GM12873 (cell line): Measurements from ENCODE around the gene SIRPD.

Experiments
- CTCF ChIP-seq: IDR thresholded peaks from 2 replicates; pipeline ENCODE4 v1.5.1; 2012; ENCODE audit warnings: low read depth, mild to moderate bottlenecking, moderate library complexity, low read length, control low read depth; ENCODE audit not compliant: insufficient read depth; ENCODE audit errors: missing control alignments

SIRPD gene

GRCh38 chr20:1576641-1577040, 19.1 kb upstream of the SIRPD start:
- no peak for TF ChIP-seq CTCF

GRCh38 chr20:1569415-1569881, 11.9 kb upstream of the SIRPD start:
- no peak for TF ChIP-seq CTCF

- TF ChIP-seq CTCF: no peak
Observed at GRCh38 chr20:1568163-1568490, 10.6 kb upstream of the SIRPD start.

GRCh38 chr20:1567392-1568162, 10.1 kb upstream of the SIRPD start:
- TF ChIP-seq CTCF: no peak

- TF ChIP-seq CTCF: no peak
Observed at GRCh38 chr20:1566701-1567100, 9.2 kb upstream of the SIRPD start.

- no peak for TF ChIP-seq CTCF
Observed at GRCh38 chr20:1565461-1565860, 8.0 kb upstream of the SIRPD start.

- TF ChIP-seq CTCF: no peak
Observed at GRCh38 chr20:1563598-1563997, 6.1 kb upstream of the SIRPD start.
